ENCODE results near the gene CARD9. TPM values are rescaled to one million over a fixed set of nuclear protein-coding genes. Genes with fewer than 3 reads are reported as not detected.

Gene CARD9
- total and polyA plus RNA-seq, 7 donors, result 0.26 to 1.1 (median 0.56) TPM

- ATAC-seq (no peak), DNase-seq (no peak)
- Histone ChIP-seq H3K4me1 (peaks cover 5% of the 10 kb centered on the region), H3K27ac (no peak overlapping the region), H3K9me3 (no peaks in the 10 kb centered on the region), H3K27me3 (ENCODE audit: insufficient read depth in 3 of 3, low read length in 2 of 3) (peaks cover 0 to 38% (median 3%) of the 10 kb centered on the region in 3 donors), H3K36me3 (ENCODE audit: insufficient read depth in 1 of 2, low read depth in 1 of 2) (no peaks in the 10 kb centered on the region), H3K4me3 (peak overlapping the region; percentile 63)
- no peak for TF ChIP-seq CTCF (IDR thresholded peaks at IDR 0.05)
- 33 to 53% (median 38%) methylated on average over 15 of the region's 15 CpGs for WGBS, 3 donors
- intact Hi-C loops (cut with DNase I), result no loop called here
These were observed 44.8 kb downstream of the CARD9 start for GRCh38 chr9:136328622-136329041.

- Histone ChIP-seq H3K9me3 (no peaks in the 10 kb centered on the region), H3K27ac (no peak overlapping the region), H3K4me3 (peak overlapping the region; percentile 63), H3K27me3 (ENCODE audit: insufficient read depth in 3 of 3, low read length in 2 of 3) (peaks cover 0 to 38% (median 3%) of the 10 kb centered on the region in 3 donors), H3K4me1 (peaks cover 5% of the 10 kb centered on the region), H3K36me3 (ENCODE audit: insufficient read depth in 1 of 2, low read depth in 1 of 2) (no peaks in the 10 kb centered on the region)
- WGBS, 3 donors, result 27 to 33% (median 30%) methylated on average over 13 of the region's 13 CpGs
- intact Hi-C loops (cut with DNase I), result no loop called here
- DNase-seq (no peak), ATAC-seq (no peak)
- TF ChIP-seq CTCF (IDR thresholded peaks at IDR 0.05), result no peak
These were observed 45.4 kb downstream of the CARD9 start for GRCh38 chr9:136328011-136328621.

GRCh38 chr9:136327304-136327974 lies 46.0 kb downstream of the CARD9 start, which contains the start of gene GPSM1:
Gene GPSM1, plus strand, starts transcription at chr9:136327539. Its CDS starts 157 bp downstream, at chr9:136327696.
- 1 to 2% (median 2%) methylated on average over 13 to 85 of the region's 88 CpGs for WGBS, 3 donors
- peak in 1 of 4 donors; percentile 35 for ATAC-seq
- Histone ChIP-seq H3K4me3 (peak within 1 kb of the TSS; percentile 63), H3K4me1 (peaks cover 5% of the 10 kb centered on the region), H3K27me3 (ENCODE audit: insufficient read depth in 3 of 3, low read length in 2 of 3) (peaks cover 0 to 43% (median 3%) of the 10 kb centered on the region in 3 donors), H3K9me3 (no peaks in the 10 kb centered on the region), H3K36me3 (ENCODE audit: insufficient read depth in 1 of 2, low read depth in 1 of 2) (no peaks in the 10 kb centered on the region), H3K27ac (no peak within 1 kb of the TSS)
- no peak for TF ChIP-seq CTCF (IDR thresholded peaks at IDR 0.05)
- DNase-seq, result peak in 1 of 2 donors; percentile 56
- intact Hi-C loops (cut with DNase I), result no loop called here

GRCh38 chr9:136326761-136327303 lies 46.6 kb downstream of the CARD9 start:
- H3K9me3 ChIP-seq, result no peaks in the 10 kb centered on the region
- no peak for TF ChIP-seq CTCF (IDR thresholded peaks at IDR 0.05)
- H3K36me3 ChIP-seq (ENCODE audit: insufficient read depth in 1 of 2, low read depth in 1 of 2), result no peaks in the 10 kb centered on the region
- H3K27me3 ChIP-seq (ENCODE audit: insufficient read depth in 3 of 3, low read length in 2 of 3), result peaks cover 0 to 43% (median 6%) of the 10 kb centered on the region in 3 donors
- ATAC-seq, result peak in 1 of 4 donors; percentile 10
- no peak overlapping the region for H3K27ac ChIP-seq
- DNase-seq, result no peak
- H3K4me1 ChIP-seq, result peaks cover 5% of the 10 kb centered on the region
- H3K4me3 ChIP-seq, result peak overlapping the region; percentile 63
- WGBS, 3 donors, result 35 to 39% (median 35%) methylated on average over 11 to 17 of the region's 17 CpGs
- intact Hi-C loops (cut with DNase I), result no loop called here

Measured in psoas muscle (tissue), 8 donors.